ENCODE results near the gene INA.

Gene INA

DNA sequence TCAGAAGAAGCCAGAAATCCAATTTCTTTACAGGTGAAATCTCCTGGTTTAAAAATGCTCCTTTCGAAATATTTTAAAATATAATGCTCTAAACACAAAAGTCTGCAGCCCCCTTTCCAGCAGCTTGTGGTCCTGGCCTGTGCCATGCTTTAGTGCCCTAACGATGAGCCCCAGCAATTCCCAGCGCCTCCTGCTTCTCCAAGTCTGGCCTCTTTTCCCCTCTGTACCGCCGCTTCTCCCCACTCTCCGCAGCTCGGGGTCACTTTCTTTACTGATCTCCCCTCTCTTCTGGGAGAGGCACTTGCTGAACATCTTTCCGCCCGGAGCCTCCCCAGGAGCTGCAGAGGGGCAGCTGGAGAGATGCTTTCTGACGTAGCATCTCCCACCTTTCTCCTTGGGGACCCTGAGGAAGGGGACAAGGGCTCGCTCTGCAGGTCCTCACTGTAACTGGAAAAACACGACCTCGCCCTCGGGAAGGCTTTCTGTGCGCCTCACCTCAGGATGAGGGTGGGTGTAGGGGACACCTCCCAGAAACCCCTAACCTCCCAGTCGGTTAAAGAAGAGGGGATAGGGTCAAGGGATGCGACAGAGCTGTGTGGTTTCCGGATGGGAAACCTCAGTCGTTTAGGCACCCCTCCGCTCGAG, 565 bp upstream of the INA start:
- ATAC-seq = no peak
- TF ChIP-seq CREB5 (CRISPR knock-in tag; IDR thresholded peaks at IDR 0.05; ENCODE audit: low read depth) (no peak), ZNF565 (CRISPR knock-in tag; conservative IDR thresholded peaks at IDR 0.05; ENCODE audit: low read depth) (no peak), ARNTL (CRISPR knock-in tag; IDR thresholded peaks at IDR 0.05; ENCODE audit: borderline replicate concordance, low read depth) (no peak), CSDC2 (CRISPR knock-in tag; IDR thresholded peaks at IDR 0.05) (no peak), TCF4 (CRISPR knock-in tag; IDR thresholded peaks at IDR 0.05; ENCODE audit: borderline replicate concordance) (no peak), GLIS3 (CRISPR knock-in tag; IDR thresholded peaks at IDR 0.05) (no peak), ISL1 (CRISPR knock-in tag; IDR thresholded peaks at IDR 0.05) (no peak), ZFP30 (CRISPR knock-in tag; IDR thresholded peaks at IDR 0.05) (no peak), ESRRG (CRISPR knock-in tag; IDR thresholded peaks at IDR 0.05) (no peak), ZNF70 (CRISPR knock-in tag; IDR thresholded peaks at IDR 0.05) (no peak), SNAI2 (CRISPR knock-in tag; IDR thresholded peaks at IDR 0.05) (no peak), TOX (CRISPR knock-in tag; IDR thresholded peaks at IDR 0.05; ENCODE audit: borderline replicate concordance) (no peak), PPARA (CRISPR knock-in tag; IDR thresholded peaks at IDR 0.05; ENCODE audit: borderline replicate concordance) (no peak), OSR1 (CRISPR knock-in tag; IDR thresholded peaks at IDR 0.05) (no peak), ZC3H10 (CRISPR knock-in tag; IDR thresholded peaks at IDR 0.05) (no peak), RARB (CRISPR knock-in tag; IDR thresholded peaks at IDR 0.05) (no peak), BACH2 (CRISPR knock-in tag; IDR thresholded peaks at IDR 0.05; ENCODE audit: borderline replicate concordance) (no peak)
- TF ChIP-seq, protein P1, sequence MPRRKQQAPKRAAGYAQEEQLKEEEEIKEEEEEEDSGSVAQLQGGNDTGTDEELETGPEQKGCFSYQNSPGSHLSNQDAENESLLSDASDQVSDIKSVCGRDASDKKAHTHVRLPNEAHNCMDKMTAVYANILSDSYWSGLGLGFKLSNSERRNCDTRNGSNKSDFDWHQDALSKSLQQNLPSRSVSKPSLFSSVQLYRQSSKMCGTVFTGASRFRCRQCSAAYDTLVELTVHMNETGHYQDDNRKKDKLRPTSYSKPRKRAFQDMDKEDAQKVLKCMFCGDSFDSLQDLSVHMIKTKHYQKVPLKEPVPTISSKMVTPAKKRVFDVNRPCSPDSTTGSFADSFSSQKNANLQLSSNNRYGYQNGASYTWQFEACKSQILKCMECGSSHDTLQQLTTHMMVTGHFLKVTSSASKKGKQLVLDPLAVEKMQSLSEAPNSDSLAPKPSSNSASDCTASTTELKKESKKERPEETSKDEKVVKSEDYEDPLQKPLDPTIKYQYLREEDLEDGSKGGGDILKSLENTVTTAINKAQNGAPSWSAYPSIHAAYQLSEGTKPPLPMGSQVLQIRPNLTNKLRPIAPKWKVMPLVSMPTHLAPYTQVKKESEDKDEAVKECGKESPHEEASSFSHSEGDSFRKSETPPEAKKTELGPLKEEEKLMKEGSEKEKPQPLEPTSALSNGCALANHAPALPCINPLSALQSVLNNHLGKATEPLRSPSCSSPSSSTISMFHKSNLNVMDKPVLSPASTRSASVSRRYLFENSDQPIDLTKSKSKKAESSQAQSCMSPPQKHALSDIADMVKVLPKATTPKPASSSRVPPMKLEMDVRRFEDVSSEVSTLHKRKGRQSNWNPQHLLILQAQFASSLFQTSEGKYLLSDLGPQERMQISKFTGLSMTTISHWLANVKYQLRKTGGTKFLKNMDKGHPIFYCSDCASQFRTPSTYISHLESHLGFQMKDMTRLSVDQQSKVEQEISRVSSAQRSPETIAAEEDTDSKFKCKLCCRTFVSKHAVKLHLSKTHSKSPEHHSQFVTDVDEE (CRISPR knock-in tag; IDR thresholded peaks at IDR 0.05) = no peak
- TF ChIP-seq, protein P2, sequence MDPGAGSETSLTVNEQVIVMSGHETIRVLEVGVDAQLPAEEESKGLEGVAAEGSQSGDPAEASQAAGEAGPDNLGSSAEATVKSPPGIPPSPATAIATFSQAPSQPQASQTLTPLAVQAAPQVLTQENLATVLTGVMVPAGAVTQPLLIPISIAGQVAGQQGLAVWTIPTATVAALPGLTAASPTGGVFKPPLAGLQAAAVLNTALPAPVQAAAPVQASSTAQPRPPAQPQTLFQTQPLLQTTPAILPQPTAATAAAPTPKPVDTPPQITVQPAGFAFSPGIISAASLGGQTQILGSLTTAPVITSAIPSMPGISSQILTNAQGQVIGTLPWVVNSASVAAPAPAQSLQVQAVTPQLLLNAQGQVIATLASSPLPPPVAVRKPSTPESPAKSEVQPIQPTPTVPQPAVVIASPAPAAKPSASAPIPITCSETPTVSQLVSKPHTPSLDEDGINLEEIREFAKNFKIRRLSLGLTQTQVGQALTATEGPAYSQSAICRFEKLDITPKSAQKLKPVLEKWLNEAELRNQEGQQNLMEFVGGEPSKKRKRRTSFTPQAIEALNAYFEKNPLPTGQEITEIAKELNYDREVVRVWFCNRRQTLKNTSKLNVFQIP (CRISPR knock-in tag; IDR thresholded peaks at IDR 0.05; ENCODE audit: borderline replicate concordance, low read depth) = no peak

GRCh38 chr10:103277713-103278536, 987 bp downstream of the INA start:
- no peak for ATAC-seq
- TF ChIP-seq TCF4 (CRISPR knock-in tag; IDR thresholded peaks at IDR 0.05; ENCODE audit: borderline replicate concordance) (no peak), ZFP3 (CRISPR knock-in tag; IDR thresholded peaks at IDR 0.05) (no peak), ZNF565 (CRISPR knock-in tag; conservative IDR thresholded peaks at IDR 0.05; ENCODE audit: low read depth) (no peak), ZFP30 (CRISPR knock-in tag; IDR thresholded peaks at IDR 0.05) (no peak), TOX (CRISPR knock-in tag; IDR thresholded peaks at IDR 0.05; ENCODE audit: borderline replicate concordance) (no peak), BACH2 (CRISPR knock-in tag; IDR thresholded peaks at IDR 0.05; ENCODE audit: borderline replicate concordance) (no peak), ZNF8 (CRISPR knock-in tag; IDR thresholded peaks at IDR 0.05) (no peak), RARB (CRISPR knock-in tag; IDR thresholded peaks at IDR 0.05) (no peak), GLIS3 (CRISPR knock-in tag; IDR thresholded peaks at IDR 0.05) (no peak), CREB5 (CRISPR knock-in tag; IDR thresholded peaks at IDR 0.05; ENCODE audit: low read depth) (no peak), PPARA (CRISPR knock-in tag; IDR thresholded peaks at IDR 0.05; ENCODE audit: borderline replicate concordance) (no peak), ESRRG (CRISPR knock-in tag; IDR thresholded peaks at IDR 0.05) (no peak), SNAI2 (CRISPR knock-in tag; IDR thresholded peaks at IDR 0.05) (no peak)
- TF ChIP-seq, protein P3, sequence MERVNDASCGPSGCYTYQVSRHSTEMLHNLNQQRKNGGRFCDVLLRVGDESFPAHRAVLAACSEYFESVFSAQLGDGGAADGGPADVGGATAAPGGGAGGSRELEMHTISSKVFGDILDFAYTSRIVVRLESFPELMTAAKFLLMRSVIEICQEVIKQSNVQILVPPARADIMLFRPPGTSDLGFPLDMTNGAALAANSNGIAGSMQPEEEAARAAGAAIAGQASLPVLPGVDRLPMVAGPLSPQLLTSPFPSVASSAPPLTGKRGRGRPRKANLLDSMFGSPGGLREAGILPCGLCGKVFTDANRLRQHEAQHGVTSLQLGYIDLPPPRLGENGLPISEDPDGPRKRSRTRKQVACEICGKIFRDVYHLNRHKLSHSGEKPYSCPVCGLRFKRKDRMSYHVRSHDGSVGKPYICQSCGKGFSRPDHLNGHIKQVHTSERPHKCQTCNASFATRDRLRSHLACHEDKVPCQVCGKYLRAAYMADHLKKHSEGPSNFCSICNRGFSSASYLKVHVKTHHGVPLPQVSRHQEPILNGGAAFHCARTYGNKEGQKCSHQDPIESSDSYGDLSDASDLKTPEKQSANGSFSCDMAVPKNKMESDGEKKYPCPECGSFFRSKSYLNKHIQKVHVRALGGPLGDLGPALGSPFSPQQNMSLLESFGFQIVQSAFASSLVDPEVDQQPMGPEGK (CRISPR knock-in tag; IDR thresholded peaks at IDR 0.05; ENCODE audit: borderline replicate concordance) = no peak

Measured in SK-N-SH treated with all-trans-retinoic acid at 6 μM for 48 hours (cell line).